Activated naive CD8-positive, alpha-beta T cell treated with anti-CD3 and anti-CD28 coated beads, Interleukin-2, amount 50 U/mL, for 16 hours (primary cell): ENCODE results near the gene SET.

Source experiments
- DNase-seq: peaks from one replicate; pipeline ENCODE4 v3.0.0-alpha.2; 2020; ENCODE audit warnings: low read depth, low spot score

Gene SET

GRCh38 chr9:128707446-128707845 is 18.4 kb downstream of the SET start:
- DNase-seq: no peak

DNA sequence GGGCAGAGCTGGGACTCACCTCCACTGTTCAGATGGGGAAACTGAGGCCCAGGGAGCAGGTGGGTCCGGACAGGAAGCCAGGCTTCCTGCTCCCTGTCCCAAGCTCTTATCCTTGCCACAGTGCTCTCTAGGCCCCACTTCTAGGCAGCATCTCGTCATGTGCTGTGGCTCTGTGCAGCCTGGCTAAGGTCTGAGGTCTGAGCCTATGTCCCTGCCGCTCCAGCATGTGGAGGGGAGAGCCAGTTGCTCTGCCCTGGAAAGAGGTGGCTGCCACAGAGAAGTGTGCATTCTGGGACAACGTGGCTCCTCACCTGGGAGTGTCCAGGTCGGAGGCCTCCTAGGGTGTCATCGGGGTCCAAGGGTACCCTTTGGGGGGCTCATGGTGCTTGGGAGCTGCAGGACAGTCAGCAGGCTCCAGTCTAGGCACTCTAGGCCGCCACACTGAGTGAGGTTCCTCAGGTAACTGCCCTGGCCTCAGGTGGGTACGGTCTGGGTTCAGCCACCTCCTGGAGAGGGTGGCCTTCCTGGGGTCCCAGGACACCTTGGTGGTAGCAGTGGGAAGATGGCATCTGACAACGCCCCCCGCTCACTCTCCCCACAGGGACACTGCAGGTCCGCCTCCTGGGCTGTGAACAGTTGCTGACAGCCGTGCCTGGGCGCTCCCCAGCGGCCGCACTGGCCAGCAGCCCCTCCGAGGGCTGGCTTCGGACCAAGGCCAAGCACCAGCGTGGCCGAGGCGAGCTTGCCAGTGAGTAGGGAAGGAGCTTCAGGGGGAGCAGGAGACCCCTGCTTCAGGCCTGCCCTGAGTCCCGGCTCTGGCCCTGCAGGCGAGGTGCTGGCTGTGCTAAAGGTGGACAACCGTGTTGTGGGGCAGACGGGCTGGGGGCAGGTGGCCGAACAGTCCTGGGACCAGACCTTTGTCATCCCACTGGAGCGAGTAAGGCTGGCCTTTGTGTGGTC is 23.7 kb downstream of the SET start:
- no peak for DNase-seq

- DNase-seq: no peak
Observed at GRCh38 chr9:128713411-128713780, 24.4 kb downstream of the SET start.

DNA sequence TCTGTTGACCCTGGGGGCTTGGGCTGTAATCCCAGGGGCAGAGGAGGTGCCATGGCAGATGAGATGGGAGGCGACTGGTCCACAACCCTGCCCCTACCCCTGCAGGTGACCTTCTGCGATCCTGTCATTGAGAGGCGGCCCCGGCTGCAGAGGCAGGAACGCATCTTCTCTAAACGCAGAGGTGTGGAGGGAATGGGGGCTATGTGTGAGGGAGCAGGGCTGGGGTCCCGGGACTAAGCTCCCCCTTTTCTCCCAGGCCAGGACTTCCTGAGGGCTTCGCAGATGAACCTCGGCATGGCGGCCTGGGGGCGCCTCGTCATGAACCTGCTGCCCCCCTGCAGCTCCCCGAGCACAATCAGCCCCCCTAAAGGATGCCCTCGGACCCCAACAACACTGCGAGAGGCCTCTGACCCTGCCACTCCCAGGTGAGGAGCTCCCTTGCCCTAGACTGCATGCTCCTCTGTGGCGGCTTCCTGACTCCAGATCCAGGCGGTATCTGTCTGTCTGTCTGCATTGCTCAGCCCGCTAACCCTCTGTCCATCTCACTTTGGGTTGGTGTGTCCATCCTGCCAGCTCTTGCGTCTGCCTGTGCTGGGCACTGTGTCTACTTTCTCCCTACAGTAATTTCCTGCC is 25.0 kb downstream of the SET start:
- no peak for DNase-seq

- DNase-seq: no peak
Observed at GRCh38 chr9:128714586-128715435, 25.8 kb downstream of the SET start.

DNA sequence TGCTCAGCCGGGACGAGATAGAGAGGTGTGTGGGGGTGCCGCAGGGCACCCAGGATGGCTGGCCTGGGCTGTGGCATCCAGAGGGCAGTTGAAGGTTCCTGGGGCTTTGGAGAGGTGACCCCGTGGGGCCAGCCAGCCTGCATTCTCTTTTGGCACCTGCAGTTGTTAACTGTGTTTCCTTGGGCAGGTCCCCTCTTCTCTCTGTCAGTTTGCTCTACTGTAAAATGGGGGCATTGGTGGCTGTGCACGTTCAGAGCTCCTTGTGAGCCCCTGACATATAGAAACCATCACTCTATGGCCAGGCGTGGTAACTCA is 26.4 kb downstream of the SET start:
- DNase-seq: no peak

DNA sequence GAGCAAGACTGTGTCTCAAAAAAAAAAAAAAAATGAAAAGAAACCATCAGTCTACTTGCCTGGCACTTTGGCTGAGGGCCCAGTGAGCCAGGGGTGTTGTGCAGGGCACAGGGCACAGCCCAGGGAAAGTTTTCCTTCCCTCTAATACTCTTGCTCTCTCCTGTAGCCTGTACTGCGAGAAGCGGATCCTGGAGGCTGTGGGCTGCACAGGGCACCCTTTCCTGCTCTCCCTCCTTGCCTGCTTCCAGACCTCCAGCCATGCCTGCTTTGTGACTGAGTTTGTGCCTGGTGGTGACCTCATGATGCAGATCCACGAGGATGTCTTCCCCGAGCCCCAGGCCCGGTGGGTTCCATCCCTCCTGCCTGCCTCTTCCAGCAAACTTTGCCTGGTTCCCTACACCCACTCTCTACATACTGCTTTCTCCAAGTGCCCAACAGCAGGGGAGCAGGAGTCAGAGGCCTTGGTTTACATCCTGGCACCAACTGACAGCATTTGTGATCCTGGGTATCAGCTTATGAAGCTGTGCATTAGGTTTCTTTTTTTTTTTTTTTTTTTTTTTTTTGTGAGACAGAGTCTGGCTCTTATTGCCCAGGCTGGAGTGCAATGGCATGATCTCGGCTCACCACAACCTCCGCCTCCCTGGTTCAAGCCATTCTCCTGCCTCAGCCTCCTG is 27.7 kb downstream of the SET start:
- DNase-seq: no peak

DNA sequence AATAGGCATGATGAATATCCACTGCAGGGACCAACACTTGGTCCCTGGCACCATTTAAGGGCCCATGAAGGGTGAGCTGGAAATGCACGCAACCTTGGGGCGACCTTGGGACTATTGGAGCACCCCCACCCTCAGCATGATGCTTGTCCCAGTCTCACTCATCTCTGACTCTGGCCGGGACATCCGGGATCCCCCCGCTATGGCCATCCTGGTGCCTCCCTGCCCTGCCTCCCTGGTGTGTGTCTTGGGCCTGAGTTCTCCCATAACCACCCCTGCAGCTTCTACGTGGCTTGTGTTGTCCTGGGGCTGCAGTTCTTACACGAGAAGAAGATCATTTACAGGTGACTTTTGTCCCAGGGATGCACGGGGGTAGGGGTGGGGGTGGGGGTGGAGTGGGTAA is 29.0 kb downstream of the SET start:
- no peak for DNase-seq

DNA sequence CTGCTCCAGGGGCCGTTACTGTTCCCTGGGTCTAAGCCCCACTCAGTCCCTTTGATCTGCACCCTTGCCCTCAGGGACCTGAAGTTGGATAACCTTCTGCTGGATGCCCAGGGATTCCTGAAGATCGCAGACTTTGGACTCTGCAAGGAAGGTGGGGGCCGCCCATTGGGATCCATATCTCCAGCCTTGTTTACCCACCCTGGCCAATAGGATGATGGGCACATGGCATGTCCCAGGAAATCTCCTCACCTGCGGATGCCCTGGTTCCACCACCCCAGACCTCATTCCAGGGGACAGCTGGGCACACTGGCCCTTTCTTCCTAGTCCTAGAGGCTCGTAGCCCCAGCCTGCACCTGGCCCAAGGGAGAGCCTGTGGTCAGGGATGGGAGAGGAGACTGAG is 29.5 kb downstream of the SET start:
- DNase-seq: no peak

- DNase-seq: no peak
Observed at GRCh38 chr9:128719919-128720605, 31.0 kb downstream of the SET start.

DNA sequence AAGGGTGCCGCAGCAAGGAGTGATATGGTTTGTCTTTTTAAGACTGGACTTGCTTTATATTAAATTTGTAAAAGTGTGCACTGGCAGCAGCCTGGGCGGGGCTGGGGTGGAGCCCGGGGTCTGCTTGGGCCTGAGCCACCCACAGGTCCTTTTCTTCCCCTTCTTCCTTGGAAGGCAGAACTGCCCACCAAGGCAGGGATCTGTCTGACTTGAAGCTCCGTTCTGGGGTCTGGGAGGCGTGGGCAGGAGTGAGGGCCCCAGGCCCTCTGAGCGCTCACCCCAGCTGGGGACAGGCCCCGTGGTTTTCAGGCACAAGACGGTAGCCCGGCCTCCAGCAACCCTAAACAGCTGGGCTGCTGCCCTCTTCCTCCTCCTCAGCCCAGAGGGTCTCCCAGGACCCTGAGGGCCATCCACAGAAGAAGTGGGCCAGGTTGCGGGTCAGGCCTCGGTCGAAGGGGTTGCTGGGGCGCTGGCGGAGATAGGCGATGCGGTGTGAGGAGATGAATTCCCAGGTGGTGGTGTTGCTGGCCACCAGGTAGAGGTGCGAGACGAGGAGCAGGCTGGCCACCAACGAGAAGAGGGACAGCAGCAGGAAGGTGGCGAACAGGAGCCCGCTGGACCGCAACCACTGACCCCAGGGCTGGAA is 31.9 kb downstream of the SET start:
- no peak for DNase-seq

GRCh38 chr9:128721487-128722010 is 32.5 kb downstream of the SET start:
- no peak for DNase-seq

DNA sequence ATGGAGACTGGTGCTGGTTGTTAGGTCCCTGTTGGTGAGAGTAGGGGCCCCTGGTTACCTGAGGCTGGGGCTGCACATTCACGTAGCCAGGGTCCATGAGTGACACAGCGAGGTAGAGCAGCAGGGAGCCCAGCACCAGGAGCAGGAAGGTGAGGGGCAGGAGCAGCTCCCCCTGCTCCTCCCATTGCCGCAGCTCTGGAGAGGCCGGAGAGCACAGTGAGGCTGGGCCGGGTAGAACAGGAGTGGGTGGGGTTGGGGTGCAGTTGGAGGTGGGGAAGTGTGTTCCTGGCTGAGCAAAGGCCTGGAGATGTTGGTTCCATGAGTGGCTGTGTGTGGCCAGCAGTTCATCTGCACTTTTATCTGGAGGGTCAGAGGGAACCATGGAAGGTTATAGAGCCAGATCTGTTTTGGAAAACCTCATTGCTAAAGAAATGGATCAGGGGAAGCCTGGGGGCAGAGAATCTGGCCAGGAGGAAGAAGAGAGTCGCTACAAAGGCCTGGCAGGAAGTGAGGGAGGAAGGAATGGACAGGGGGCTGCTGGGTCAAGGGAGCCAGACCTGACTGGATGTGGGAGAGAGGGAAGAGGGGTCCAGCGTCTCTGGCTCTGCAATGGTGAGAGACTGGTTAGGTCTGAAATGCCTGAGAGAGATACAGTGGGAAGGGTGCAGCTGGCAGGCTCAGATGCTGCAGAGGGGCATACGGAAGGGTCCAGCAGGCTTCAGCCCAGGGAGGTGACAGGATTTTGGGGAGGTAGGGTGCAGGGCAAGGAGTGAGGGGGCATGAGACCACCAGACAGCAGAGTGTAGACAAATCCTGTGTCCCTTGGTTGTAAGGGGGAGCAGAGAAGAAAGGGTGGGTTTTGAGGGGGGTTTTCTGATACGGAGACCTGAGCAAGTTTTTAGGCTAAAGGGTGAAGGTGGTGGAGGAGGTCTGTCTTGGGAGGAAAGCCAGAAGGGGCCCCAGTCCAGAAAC is 33.6 kb downstream of the SET start:
- DNase-seq: no peak

DNA sequence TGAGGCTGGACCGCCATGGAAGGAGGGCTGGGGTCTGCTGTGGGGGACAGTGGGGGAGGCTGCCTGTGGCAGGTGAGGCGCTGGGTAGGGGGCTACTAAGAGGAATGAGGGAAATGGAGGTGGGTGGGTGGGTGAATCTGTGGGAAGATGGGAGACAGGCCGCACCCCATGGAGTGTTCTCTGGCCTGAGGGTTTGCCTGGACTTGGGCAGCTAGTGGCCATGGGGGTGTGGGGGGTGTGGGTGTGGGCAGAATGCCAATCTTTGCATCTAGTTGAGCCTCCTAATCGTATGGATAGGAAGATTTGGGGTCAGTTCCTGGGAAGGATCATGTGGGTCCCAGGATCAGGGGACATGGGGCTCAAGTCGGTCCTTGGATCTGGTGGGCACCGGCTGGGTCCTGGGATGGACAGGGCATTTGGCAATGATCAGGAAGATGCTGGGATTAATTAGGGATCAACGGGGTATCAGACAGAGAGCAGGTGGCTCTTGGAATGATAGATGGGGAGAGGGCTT is 34.4 kb downstream of the SET start:
- DNase-seq: no peak

GRCh38 chr9:128723866-128724743 is 35.1 kb downstream of the SET start, which contains the start of gene ZDHHC12:
Gene ZDHHC12, minus strand, starts transcription at chr9:128724127. Its CDS starts 34 bp downstream, at chr9:128724093.
- peak; percentile 99 for DNase-seq

GRCh38 chr9:128724744-128725211 is 35.8 kb downstream of the SET start:
- no peak for DNase-seq

GRCh38 chr9:128727640-128728248 is 38.7 kb downstream of the SET start:
- no peak for DNase-seq
